Glutamatergic neuron (in vitro differentiated cells): ENCODE data around the gene SST. TPM values are rescaled to one million over a fixed set of nuclear protein-coding genes. Genes with fewer than 3 reads are reported as not detected.

Experiments used
- DNase-seq: peaks from one replicate; pipeline ENCODE4 v3.0.0; 2022
- H3K27ac Mint-ChIP-seq: one replicate; pipeline ENCODE4 v1.8.0; 2020; ENCODE audit warnings: mild to moderate bottlenecking, mixed read lengths, inconsistent platforms; ENCODE audit not compliant: unreplicated experiment
- H3K27me3 Mint-ChIP-seq: one replicate; pipeline ENCODE4 v1.8.0; 2020; ENCODE audit warnings: mild to moderate bottlenecking, moderate library complexity, mixed read lengths, inconsistent platforms; ENCODE audit not compliant: unreplicated experiment
- H3K36me3 Mint-ChIP-seq: one replicate; pipeline ENCODE4 v1.8.0; 2020; ENCODE audit warnings: mild to moderate bottlenecking, mixed read lengths, inconsistent platforms; ENCODE audit not compliant: unreplicated experiment
- H3K4me1 Mint-ChIP-seq: one replicate; pipeline ENCODE4 v1.8.0; 2020; ENCODE audit warnings: mild to moderate bottlenecking, low read depth, mixed read lengths, inconsistent platforms; ENCODE audit not compliant: unreplicated experiment
- H3K4me3 Mint-ChIP-seq: one replicate; pipeline ENCODE4 v1.8.0; 2020; ENCODE audit warnings: mild to moderate bottlenecking, mixed read lengths, inconsistent platforms; ENCODE audit not compliant: unreplicated experiment
- H3K9me3 Mint-ChIP-seq: one replicate; pipeline ENCODE4 v1.8.0; 2020; ENCODE audit warnings: mild to moderate bottlenecking, moderate library complexity, mixed read lengths, inconsistent platforms; ENCODE audit not compliant: unreplicated experiment
- CTCF ChIP-seq: fragments of 200-600 bp; sonication (generic); IDR thresholded peaks from one replicate; pipeline ENCODE4 v1.5.0; 2021; ENCODE audit not compliant: partially characterized antibody, unreplicated experiment
- total RNA-seq: library from RNA; stranded (reverse); fragmentation: NEBNext Ultra II Directional; extraction: Animal tissue kit (Norgen Biotek cat#: 25700); gene quantifications from one replicate; pipeline ENCODE4 v1.2.1, GENCODE V29; 2021; ENCODE audit not compliant: unreplicated experiment

SST gene
- total RNA-seq, 1 donor from 2014 or later: 1,741 TPM

GRCh38 chr3:187678726-187679268, 8.6 kb upstream of the SST start:
- TF ChIP-seq CTCF: peak; percentile 29
- Mint-ChIP-seq H3K4me3 (peak overlapping the region; percentile 36), H3K4me1 (peaks cover 7% of the 10 kb centered on the region), H3K27me3 (peaks cover 3% of the 10 kb centered on the region), H3K36me3 (peaks cover 3% of the 10 kb centered on the region), H3K27ac (peak overlapping the region; percentile 89), H3K9me3 (peaks cover 5% of the 10 kb centered on the region)
- DNase-seq: peak; percentile 62

- no peak for TF ChIP-seq CTCF
- no peak overlapping the region for H3K27ac Mint-ChIP-seq
- peaks cover 4% of the 10 kb centered on the region for H3K27me3 Mint-ChIP-seq
- no peak overlapping the region for H3K4me3 Mint-ChIP-seq
- DNase-seq: no peak
- H3K4me1 Mint-ChIP-seq: peaks cover 7% of the 10 kb centered on the region
- H3K9me3 Mint-ChIP-seq: peaks cover 5% of the 10 kb centered on the region
- peaks cover 5% of the 10 kb centered on the region for H3K36me3 Mint-ChIP-seq
Observed at GRCh38 chr3:187677604-187678003, 7.4 kb upstream of the SST start.

- no peak for TF ChIP-seq CTCF
- H3K27ac Mint-ChIP-seq: no peak overlapping the region
- peaks cover 5% of the 10 kb centered on the region for H3K36me3 Mint-ChIP-seq
- no peak for DNase-seq
- peaks cover 9% of the 10 kb centered on the region for H3K9me3 Mint-ChIP-seq
- H3K27me3 Mint-ChIP-seq: peaks cover 12% of the 10 kb centered on the region
- H3K4me1 Mint-ChIP-seq: peaks cover 5% of the 10 kb centered on the region
- H3K4me3 Mint-ChIP-seq: no peak overlapping the region
Observed at GRCh38 chr3:187673012-187673411, 2.8 kb upstream of the SST start.

GRCh38 chr3:187667526-187667925, 2.7 kb downstream of the SST start:
- H3K4me1 Mint-ChIP-seq: peaks cover 5% of the 10 kb centered on the region
- no peak overlapping the region for H3K27ac Mint-ChIP-seq
- no peak for DNase-seq
- TF ChIP-seq CTCF: no peak
- H3K27me3 Mint-ChIP-seq: peaks cover 8% of the 10 kb centered on the region
- no peaks in the 10 kb centered on the region for H3K36me3 Mint-ChIP-seq
- no peak overlapping the region for H3K4me3 Mint-ChIP-seq
- H3K9me3 Mint-ChIP-seq: peaks cover 10% of the 10 kb centered on the region

- Mint-ChIP-seq H3K4me1 (peaks cover 5% of the 10 kb centered on the region), H3K4me3 (no peak overlapping the region), H3K27me3 (peaks cover 8% of the 10 kb centered on the region), H3K27ac (no peak overlapping the region), H3K36me3 (no peaks in the 10 kb centered on the region), H3K9me3 (peaks cover 10% of the 10 kb centered on the region)
- no peak for DNase-seq
- TF ChIP-seq CTCF: no peak
Observed at GRCh38 chr3:187665764-187666402, 4.3 kb downstream of the SST start.
